Lower leg skin (tissue), 4 donors: ENCODE measurements around the gene ASIC4. TPM values are rescaled to one million over a fixed set of nuclear protein-coding genes. Genes with fewer than 3 reads are reported as not detected.

Experiments
- DNase-seq, 2 donors: peaks; one replicate each; pipeline ENCODE4 v3.0.0-alpha.2; 2019; ENCODE audit warnings: low spot score in 2 of 2
- H3K4me3 ChIP-seq: fragments of 200-600 bp; sonication (generic); 2 replicates; pipeline ENCODE4 v1.5.1; 2017; ENCODE audit warnings: mild to moderate bottlenecking, low read depth; ENCODE audit not compliant: poor library complexity, severe bottlenecking
- POLR2A ChIP-seq, 2 donors: fragments of 450-650 bp; IDR thresholded peaks; one replicate each; pipeline ENCODE4 v1.6.1; 2016 to 2017; ENCODE audit warnings: antibody characterized with exemption in 2 of 2, mild to moderate bottlenecking in 1 of 2, moderate library complexity in 1 of 2
- WGBS, 2 donors: methylation state at CpG; one replicate each; pipeline ENCODE4 v1.1.5; 2018; 5-methylcytosine and 5-hydroxymethylcytosine counted together
- intact Hi-C: fragments of 100-400 bp; cut with DNase I; formaldehyde crosslinking; loops from one replicate; pipeline ENCODE4 v1.15.0; 2023; ENCODE audit warnings: low total_unique reads
- total RNA-seq, 4 donors: library from RNA; depleted of rRNA; stranded (reverse); fragments of >200 nt; gene quantifications; one replicate each; pipeline ENCODE4 v1.1.0, GENCODE V29; 2016
- TF ChIP-seq, protein P1 (sequence below), 3 donors: fragments of 450-650 bp; IDR thresholded peaks; one replicate each; pipeline ENCODE4 v1.5.1; 2016; ENCODE audit warnings: antibody characterized with exemption in 3 of 3, mild to moderate bottlenecking in 3 of 3, moderate library complexity in 2 of 3

The ASIC4 gene
- total RNA-seq, 4 donors from 2014 or later = 0.26 TPM; not detected in 3

DNA sequence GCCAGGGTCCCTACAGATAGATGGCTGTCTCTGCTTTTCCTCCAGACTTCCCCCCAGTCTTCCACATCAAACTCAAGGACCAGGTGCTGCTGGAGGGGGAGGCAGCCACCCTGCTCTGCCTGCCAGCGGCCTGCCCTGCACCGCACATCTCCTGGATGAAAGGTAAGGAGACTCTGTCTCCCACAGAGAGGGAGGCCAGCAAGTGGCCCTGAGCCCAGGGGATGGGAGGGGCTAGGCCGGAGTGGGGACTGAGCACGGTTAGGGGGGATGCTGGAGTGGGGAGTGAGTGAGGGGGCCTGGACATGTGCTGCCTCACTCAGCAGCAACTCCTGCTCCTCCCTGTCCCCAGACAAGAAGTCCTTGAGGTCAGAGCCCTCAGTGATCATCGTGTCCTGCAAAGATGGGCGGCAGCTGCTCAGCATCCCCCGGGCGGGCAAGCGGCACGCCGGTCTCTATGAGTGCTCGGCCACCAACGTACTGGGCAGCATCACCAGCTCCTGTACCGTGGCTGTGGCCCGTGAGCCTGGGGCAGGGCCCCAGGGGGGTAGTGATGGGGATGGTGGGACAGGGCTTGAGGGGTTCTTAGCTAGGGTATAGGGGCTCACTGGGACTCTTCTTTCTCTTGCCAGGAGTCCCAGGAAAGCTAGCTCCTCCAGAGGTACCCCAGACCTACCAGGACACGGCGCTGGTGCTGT is 26.0 kb upstream of the ASIC4 start:
- no peak for DNase-seq
- intact Hi-C loops = no loop called here
- TF ChIP-seq, protein P1, sequence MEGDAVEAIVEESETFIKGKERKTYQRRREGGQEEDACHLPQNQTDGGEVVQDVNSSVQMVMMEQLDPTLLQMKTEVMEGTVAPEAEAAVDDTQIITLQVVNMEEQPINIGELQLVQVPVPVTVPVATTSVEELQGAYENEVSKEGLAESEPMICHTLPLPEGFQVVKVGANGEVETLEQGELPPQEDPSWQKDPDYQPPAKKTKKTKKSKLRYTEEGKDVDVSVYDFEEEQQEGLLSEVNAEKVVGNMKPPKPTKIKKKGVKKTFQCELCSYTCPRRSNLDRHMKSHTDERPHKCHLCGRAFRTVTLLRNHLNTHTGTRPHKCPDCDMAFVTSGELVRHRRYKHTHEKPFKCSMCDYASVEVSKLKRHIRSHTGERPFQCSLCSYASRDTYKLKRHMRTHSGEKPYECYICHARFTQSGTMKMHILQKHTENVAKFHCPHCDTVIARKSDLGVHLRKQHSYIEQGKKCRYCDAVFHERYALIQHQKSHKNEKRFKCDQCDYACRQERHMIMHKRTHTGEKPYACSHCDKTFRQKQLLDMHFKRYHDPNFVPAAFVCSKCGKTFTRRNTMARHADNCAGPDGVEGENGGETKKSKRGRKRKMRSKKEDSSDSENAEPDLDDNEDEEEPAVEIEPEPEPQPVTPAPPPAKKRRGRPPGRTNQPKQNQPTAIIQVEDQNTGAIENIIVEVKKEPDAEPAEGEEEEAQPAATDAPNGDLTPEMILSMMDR (IDR thresholded peaks at IDR 0.05) = no peak
- TF ChIP-seq POLR2A (IDR thresholded peaks at IDR 0.05) = no peak
- 91 to 94% methylated on average over 14 to 16 of the region's 17 CpGs for WGBS, 2 donors
- H3K4me3 ChIP-seq = no peak overlapping the region

DNA sequence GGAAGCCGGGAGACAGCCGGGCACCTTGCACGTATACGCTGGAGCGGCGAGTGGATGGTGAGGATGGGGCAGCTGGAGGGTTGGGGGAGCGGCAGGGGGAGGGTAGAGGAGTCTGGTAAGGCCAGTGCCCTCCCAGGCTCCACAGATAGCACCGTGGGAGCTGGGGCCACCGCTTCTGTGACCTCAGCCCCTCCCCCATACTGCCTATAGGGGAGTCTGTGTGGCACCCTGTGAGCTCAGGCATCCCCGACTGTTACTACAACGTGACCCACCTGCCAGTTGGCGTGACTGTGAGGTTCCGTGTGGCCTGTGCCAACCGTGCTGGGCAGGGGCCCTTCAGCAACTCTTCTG is 25.5 kb upstream of the ASIC4 start:
- TF ChIP-seq, protein P1 (IDR thresholded peaks at IDR 0.05) = no peak
- no peak for TF ChIP-seq POLR2A (IDR thresholded peaks at IDR 0.05)
- intact Hi-C loops = no loop called here
- DNase-seq = no peak
- 87 to 89% methylated on average over 14 of the region's 14 CpGs for WGBS, 2 donors
- H3K4me3 ChIP-seq = no peak overlapping the region

DNA sequence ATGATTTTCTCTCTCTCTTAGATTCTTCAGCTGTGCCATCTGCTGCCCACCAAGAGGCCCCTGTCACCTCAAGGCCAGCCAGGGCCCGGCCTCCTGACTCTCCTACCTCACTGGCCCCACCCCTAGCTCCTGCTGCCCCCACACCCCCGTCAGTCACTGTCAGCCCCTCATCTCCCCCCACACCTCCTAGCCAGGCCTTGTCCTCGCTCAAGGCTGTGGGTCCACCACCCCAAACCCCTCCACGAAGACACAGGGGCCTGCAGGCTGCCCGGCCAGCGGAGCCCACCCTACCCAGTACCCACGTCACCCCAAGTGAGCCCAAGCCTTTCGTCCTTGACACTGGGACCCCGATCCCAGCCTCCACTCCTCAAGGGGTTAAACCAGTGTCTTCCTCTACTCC is 25.0 kb upstream of the ASIC4 start:
- no peak overlapping the region for H3K4me3 ChIP-seq
- 87 to 93% methylated on average over 9 of the region's 9 CpGs for WGBS, 2 donors
- TF ChIP-seq, protein P1 (IDR thresholded peaks at IDR 0.05) = no peak
- TF ChIP-seq POLR2A (IDR thresholded peaks at IDR 0.05) = no peak
- no peak for DNase-seq
- intact Hi-C loops = no loop called here

DNA sequence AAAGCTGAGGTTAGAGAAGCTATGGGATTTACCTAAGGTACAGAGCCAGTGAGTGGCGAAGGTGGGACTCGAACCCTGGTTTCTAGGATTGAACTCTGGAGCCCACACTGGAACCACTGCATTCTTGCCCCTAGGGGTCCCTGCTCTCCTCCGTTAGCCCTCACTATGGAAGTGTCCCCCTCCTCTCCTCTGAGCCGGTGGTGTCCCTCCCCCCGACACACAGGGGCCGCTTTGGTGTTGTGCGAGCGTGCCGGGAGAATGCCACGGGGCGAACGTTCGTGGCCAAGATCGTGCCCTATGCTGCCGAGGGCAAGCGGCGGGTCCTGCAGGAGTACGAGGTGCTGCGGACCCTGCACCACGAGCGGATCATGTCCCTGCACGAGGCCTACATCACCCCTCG is 24.1 kb upstream of the ASIC4 start:
- 88 to 92% methylated on average over 23 of the region's 23 CpGs for WGBS, 2 donors
- no peak overlapping the region for H3K4me3 ChIP-seq
- TF ChIP-seq, protein P1 (IDR thresholded peaks at IDR 0.05) = no peak
- no peak for TF ChIP-seq POLR2A (IDR thresholded peaks at IDR 0.05)
- DNase-seq = no peak
- intact Hi-C loops = no loop called here

DNA sequence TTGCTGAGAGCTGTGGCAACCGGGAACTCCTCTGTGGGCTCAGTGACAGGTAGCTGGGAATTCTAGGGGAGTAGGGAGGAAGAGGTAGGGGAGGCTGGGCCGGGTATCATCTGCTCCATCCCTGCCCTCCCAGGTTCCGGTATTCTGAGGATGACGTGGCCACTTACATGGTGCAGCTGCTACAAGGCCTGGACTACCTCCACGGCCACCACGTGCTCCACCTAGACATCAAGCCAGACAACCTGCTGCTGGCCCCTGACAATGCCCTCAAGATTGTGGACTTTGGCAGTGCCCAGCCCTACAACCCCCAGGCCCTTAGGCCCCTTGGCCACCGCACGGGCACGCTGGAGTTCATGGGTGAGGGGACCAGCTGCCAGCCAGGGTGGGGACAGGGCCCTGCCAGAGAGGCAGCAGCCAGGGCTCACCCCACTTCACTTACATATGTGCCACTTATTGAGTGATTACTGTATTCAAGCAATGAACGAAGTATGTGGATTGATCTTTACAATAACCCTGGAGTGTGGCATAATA is 23.6 kb upstream of the ASIC4 start:
- H3K4me3 ChIP-seq = no peak overlapping the region
- no peak for DNase-seq
- TF ChIP-seq, protein P1 (IDR thresholded peaks at IDR 0.05) = no peak
- no peak for TF ChIP-seq POLR2A (IDR thresholded peaks at IDR 0.05)
- WGBS, 2 donors = 84 to 85% methylated on average over 10 of the region's 10 CpGs
- intact Hi-C loops = no loop called here
